ENCODE results near the gene OPA1.

OPA1 gene

DNA sequence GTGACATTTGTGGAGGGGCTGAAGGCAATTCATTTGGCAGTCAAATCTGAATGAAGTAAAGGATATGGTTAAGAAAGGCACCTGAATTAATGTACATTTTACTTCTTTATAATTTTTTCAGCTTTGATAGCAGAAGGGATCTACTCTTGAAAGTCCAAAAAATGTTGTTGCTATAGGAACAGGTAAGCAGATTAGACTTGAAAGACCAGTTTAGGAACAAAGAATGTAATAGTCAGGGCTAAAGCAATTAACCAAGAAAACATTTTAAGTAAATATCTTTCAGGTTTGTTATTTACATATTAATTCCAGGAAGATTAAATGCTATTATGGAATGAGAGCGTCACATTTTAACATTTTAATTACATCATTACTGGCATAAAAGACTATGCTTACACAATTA, 39.4 kb upstream of the OPA1 start:
- in situ Hi-C loops (cut with MboI; ENCODE audit: low sequenced_read_pairs, unreplicated experiment): loop anchor here (25.0 kb wide), 3 partner anchors 516 to 991 kb away; no protein-coding TSS in a partner anchor
- DNase-seq (ENCODE audit: low spot score): no peak
- TF ChIP-seq, protein P1, sequence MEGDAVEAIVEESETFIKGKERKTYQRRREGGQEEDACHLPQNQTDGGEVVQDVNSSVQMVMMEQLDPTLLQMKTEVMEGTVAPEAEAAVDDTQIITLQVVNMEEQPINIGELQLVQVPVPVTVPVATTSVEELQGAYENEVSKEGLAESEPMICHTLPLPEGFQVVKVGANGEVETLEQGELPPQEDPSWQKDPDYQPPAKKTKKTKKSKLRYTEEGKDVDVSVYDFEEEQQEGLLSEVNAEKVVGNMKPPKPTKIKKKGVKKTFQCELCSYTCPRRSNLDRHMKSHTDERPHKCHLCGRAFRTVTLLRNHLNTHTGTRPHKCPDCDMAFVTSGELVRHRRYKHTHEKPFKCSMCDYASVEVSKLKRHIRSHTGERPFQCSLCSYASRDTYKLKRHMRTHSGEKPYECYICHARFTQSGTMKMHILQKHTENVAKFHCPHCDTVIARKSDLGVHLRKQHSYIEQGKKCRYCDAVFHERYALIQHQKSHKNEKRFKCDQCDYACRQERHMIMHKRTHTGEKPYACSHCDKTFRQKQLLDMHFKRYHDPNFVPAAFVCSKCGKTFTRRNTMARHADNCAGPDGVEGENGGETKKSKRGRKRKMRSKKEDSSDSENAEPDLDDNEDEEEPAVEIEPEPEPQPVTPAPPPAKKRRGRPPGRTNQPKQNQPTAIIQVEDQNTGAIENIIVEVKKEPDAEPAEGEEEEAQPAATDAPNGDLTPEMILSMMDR (IDR thresholded peaks at IDR 0.05; ENCODE audit: borderline replicate concordance, control extremely low read depth, extremely low read depth, insufficient read depth, missing control alignments): no peak

DNA sequence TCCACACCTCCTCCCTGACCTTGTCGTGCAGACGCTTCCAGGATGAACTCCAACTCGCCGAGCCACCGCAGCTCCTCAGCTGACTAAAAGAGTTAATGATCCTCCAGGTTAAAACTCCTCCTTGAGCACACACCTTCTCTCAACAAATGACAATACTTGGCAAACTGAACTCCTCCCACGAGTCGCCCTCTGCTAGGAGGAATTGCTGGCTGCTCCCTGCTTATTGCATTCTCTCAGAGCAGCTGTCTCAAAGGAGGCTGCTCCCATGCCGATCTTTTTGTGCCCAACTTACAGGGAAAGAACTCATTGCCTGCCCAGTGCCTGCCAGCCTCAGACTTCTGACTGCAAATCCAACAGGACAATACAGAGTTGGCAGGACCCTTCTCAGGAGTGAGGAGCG, 38.2 kb upstream of the OPA1 start, which contains the start of gene ATP13A4:
TSS of gene ATP13A4 (minus strand) at position 85 of the 400 bp plus-strand sequence. CDS start 96 bp downstream, outside the sequence.
- DNase-seq (ENCODE audit: low spot score): no peak
- in situ Hi-C loops (cut with MboI; ENCODE audit: low sequenced_read_pairs, unreplicated experiment): loop anchor here (25.0 kb wide), 3 partner anchors 518 to 993 kb away; no protein-coding TSS in a partner anchor
- TF ChIP-seq, protein P1 (IDR thresholded peaks at IDR 0.05; ENCODE audit: borderline replicate concordance, control extremely low read depth, extremely low read depth, insufficient read depth, missing control alignments): no peak

DNA sequence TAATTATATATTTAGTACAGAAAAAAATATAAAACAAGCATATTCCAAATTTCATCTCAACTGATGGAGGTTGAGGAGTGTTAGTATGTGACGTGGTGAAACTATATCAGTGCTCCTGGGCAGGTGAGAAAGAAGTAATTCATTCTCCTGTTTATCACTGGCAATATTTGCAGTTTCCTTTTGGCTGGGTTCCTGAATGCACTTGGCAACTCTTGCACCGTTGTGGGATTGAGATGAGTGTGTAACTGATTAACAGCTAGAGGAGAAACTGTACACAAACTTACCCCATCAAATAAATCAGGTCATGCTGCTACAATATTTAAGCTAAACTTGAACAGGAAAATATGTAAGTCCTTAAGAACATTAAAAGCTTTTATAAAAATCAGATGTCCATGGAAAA, 36.2 kb upstream of the OPA1 start:
- in situ Hi-C loops (cut with MboI; ENCODE audit: low sequenced_read_pairs, unreplicated experiment): loop anchor here (25.0 kb wide), 3 partner anchors 520 to 995 kb away; no protein-coding TSS in a partner anchor
- TF ChIP-seq, protein P1 (IDR thresholded peaks at IDR 0.05; ENCODE audit: borderline replicate concordance, control extremely low read depth, extremely low read depth, insufficient read depth, missing control alignments): no peak
- DNase-seq (ENCODE audit: low spot score): no peak

DNA sequence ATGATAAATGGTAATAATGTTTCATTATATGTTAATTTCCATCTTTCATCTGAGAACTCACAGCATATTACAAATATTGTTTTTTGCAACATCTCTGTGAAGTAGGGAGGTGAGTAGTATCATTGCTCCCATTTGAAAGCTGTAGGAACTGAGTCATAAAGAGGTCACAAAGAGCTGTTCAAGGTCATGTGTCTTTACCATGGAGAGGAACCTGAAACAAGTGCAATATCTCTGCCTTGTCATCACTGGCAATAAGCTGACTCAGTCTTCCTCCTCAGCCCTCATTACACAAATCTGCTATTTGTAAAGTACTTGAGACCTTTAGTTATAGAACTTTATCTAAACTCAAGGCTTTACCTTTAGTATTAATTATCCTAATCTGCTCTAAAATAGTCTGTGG, 33.9 kb upstream of the OPA1 start:
- no peak for DNase-seq (ENCODE audit: low spot score)
- in situ Hi-C loops (cut with MboI; ENCODE audit: low sequenced_read_pairs, unreplicated experiment): loop anchor here (25.0 kb wide), 3 partner anchors 522 to 997 kb away; no protein-coding TSS in a partner anchor
- TF ChIP-seq, protein P1 (IDR thresholded peaks at IDR 0.05; ENCODE audit: borderline replicate concordance, control extremely low read depth, extremely low read depth, insufficient read depth, missing control alignments): no peak

DNA sequence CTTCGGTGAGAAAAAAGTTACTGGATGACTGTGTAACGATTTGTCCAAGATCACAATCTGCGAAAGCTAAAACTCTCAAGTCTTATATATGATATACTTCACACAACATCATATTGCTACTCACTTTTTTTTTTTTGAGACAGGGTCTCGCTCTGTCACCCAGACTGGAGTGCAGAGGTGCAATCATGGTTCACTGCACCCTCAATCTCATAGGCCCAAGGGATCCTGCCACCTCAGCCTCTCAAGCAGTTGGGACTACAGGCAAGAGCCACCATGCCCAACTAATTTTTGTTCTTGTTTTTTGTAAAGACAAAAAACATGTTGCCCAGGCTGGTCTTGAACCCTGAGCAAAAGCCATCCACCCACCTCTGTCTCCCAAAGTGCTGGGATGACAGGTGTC, 32.9 kb upstream of the OPA1 start:
- TF ChIP-seq, protein P1 (IDR thresholded peaks at IDR 0.05; ENCODE audit: borderline replicate concordance, control extremely low read depth, extremely low read depth, insufficient read depth, missing control alignments): no peak
- no peak for DNase-seq (ENCODE audit: low spot score)
- in situ Hi-C loops (cut with MboI; ENCODE audit: low sequenced_read_pairs, unreplicated experiment): loop anchor here (25.0 kb wide), 3 partner anchors 523 to 998 kb away; no protein-coding TSS in a partner anchor

DNA sequence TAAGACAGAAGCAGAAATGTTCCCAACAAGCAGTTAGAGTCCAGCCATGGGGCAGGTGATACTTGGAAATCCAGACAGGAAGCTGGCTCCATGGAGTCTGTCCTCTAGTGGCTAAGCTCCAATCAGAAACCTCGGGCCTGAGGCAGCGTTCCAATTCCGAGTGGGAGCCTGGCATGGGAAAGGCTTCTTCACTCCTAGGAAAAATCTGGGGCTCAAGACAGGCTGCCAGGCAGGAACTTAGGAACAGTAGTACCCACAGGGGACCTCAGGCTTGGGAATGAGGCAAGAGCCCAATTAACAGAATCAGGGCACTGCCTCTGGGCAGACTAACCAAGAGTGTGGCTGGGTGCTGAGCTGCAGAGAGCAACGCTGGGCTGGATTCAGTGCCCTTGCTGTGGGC, 32.1 kb upstream of the OPA1 start:
- TF ChIP-seq, protein P1 (IDR thresholded peaks at IDR 0.05; ENCODE audit: borderline replicate concordance, control extremely low read depth, extremely low read depth, insufficient read depth, missing control alignments): no peak

More for the DNA sequence above, 32.1 kb upstream of the OPA1 start:
- in situ Hi-C loops (cut with MboI; ENCODE audit: low sequenced_read_pairs, unreplicated experiment): loop anchor here (25.0 kb wide), 3 partner anchors 524 to 999 kb away; no protein-coding TSS in a partner anchor
- DNase-seq (ENCODE audit: low spot score): no peak
